ENCODE results near the gene CENPF.

The CENPF gene

GRCh38 chr1:214615871-214616270, 12.9 kb downstream of the CENPF start:
- DNase-seq (ENCODE audit: low spot score) = no peak
- TF ChIP-seq CTCF (IDR thresholded peaks at IDR 0.05; ENCODE audit: extremely low read depth, insufficient read depth, missing control alignments) = no peak
- in situ Hi-C loops (cut with MboI; ENCODE audit: low pct_unique_long_range_greater_than_20kb, low sequenced_read_pairs, unreplicated experiment) = no loop called here

GRCh38 chr1:214617246-214617645, 14.3 kb downstream of the CENPF start:
- TF ChIP-seq CTCF (IDR thresholded peaks at IDR 0.05; ENCODE audit: extremely low read depth, insufficient read depth, missing control alignments) = no peak
- DNase-seq (ENCODE audit: low spot score) = no peak
- in situ Hi-C loops (cut with MboI; ENCODE audit: low pct_unique_long_range_greater_than_20kb, low sequenced_read_pairs, unreplicated experiment) = no loop called here

- DNase-seq (ENCODE audit: low spot score) = no peak
- in situ Hi-C loops (cut with MboI; ENCODE audit: low pct_unique_long_range_greater_than_20kb, low sequenced_read_pairs, unreplicated experiment) = no loop called here
- TF ChIP-seq CTCF (IDR thresholded peaks at IDR 0.05; ENCODE audit: extremely low read depth, insufficient read depth, missing control alignments) = no peak
Measured at GRCh38 chr1:214617843-214618242, 14.8 kb downstream of the CENPF start.

- no peak for TF ChIP-seq CTCF (IDR thresholded peaks at IDR 0.05; ENCODE audit: extremely low read depth, insufficient read depth, missing control alignments)
- no peak for DNase-seq (ENCODE audit: low spot score)
- in situ Hi-C loops (cut with MboI; ENCODE audit: low pct_unique_long_range_greater_than_20kb, low sequenced_read_pairs, unreplicated experiment) = no loop called here
Measured at GRCh38 chr1:214621236-214621635, 18.2 kb downstream of the CENPF start.

- in situ Hi-C loops (cut with MboI; ENCODE audit: low pct_unique_long_range_greater_than_20kb, low sequenced_read_pairs, unreplicated experiment) = no loop called here
- no peak for TF ChIP-seq CTCF (IDR thresholded peaks at IDR 0.05; ENCODE audit: extremely low read depth, insufficient read depth, missing control alignments)
- DNase-seq (ENCODE audit: low spot score) = no peak
Measured at GRCh38 chr1:214623430-214623829, 20.4 kb downstream of the CENPF start.

- in situ Hi-C loops (cut with MboI; ENCODE audit: low pct_unique_long_range_greater_than_20kb, low sequenced_read_pairs, unreplicated experiment) = no loop called here
- DNase-seq (ENCODE audit: low spot score) = no peak
- TF ChIP-seq CTCF (IDR thresholded peaks at IDR 0.05; ENCODE audit: extremely low read depth, insufficient read depth, missing control alignments) = no peak
Measured at GRCh38 chr1:214632091-214632490, 29.1 kb downstream of the CENPF start.

- in situ Hi-C loops (cut with MboI; ENCODE audit: low pct_unique_long_range_greater_than_20kb, low sequenced_read_pairs, unreplicated experiment) = no loop called here
- DNase-seq (ENCODE audit: low spot score) = no peak
- no peak for TF ChIP-seq CTCF (IDR thresholded peaks at IDR 0.05; ENCODE audit: extremely low read depth, insufficient read depth, missing control alignments)
Measured at GRCh38 chr1:214633686-214634085, 30.7 kb downstream of the CENPF start.

Data from GM13977 (cell line).